ENCODE data around the gene CLCNKB.

GRCh38 chr1:16055613-16056520 lies 12.3 kb downstream of the CLCNKB start:
- TF ChIP-seq CTCF (CRISPR knock-in tag; IDR thresholded peaks at IDR 0.05) = peak; percentile 85
- TF ChIP-seq STAG1 (CRISPR knock-in tag; IDR thresholded peaks at IDR 0.05) = peak; percentile 86
- TF ChIP-seq TARDBP (CRISPR knock-in tag; IDR thresholded peaks at IDR 0.05) = no peak
- no peak for TF ChIP-seq ZNF780A (CRISPR knock-in tag; IDR thresholded peaks at IDR 0.05)
- no peak for TF ChIP-seq ZNF24 (IDR thresholded peaks at IDR 0.05)

Data from HepG2 (cell line).